NT2/D1 (cell line): ENCODE data around the gene SCTR.

Experiments used
- DNase-seq: peaks from one replicate; pipeline ENCODE4 v3.0.0-alpha.2; 2011; ENCODE audit warnings: low read depth, low spot score
- H3K27me3 ChIP-seq: 2 replicates; pipeline ENCODE4 v1.6.0; 2011; ENCODE audit warnings: mild to moderate bottlenecking; ENCODE audit not compliant: insufficient read length, insufficient read depth
- H3K36me3 ChIP-seq: 2 replicates; pipeline ENCODE4 v1.6.1; 2011; ENCODE audit warnings: mild to moderate bottlenecking, low read length, mixed read lengths; ENCODE audit not compliant: insufficient read depth, insufficient read length
- H3K4me1 ChIP-seq: 2 replicates; pipeline ENCODE4 v1.5.1; 2011; ENCODE audit not compliant: insufficient read depth, insufficient read length
- H3K4me3 ChIP-seq: 2 replicates; pipeline ENCODE4 v1.5.1; 2011; ENCODE audit warnings: low read depth; ENCODE audit not compliant: insufficient read length
- H3K9ac ChIP-seq: 2 replicates; pipeline ENCODE4 v1.6.0; 2011; ENCODE audit warnings: low read depth; ENCODE audit not compliant: insufficient read length
- H3K9me3 ChIP-seq: 2 replicates; pipeline ENCODE4 v1.5.1; 2011; ENCODE audit warnings: mild to moderate bottlenecking, low read length; ENCODE audit not compliant: insufficient read depth
- SUZ12 ChIP-seq: IDR thresholded peaks from 2 replicates; pipeline ENCODE4 v1.6.1; 2011; ENCODE audit not compliant: insufficient read length, insufficient read depth; ENCODE audit errors: extremely low read depth
- YY1 ChIP-seq: IDR thresholded peaks from 2 replicates; pipeline ENCODE4 v1.6.1; 2011; ENCODE audit not compliant: insufficient read length, insufficient read depth
- ZNF274 ChIP-seq: IDR thresholded peaks from 2 replicates; pipeline ENCODE4 v1.6.1; 2011; ENCODE audit warnings: mild to moderate bottlenecking, low read depth, low read length

Gene SCTR

GRCh38 chr2:119494163-119494790 is 30.0 kb downstream of the SCTR start:
- no peaks in the 10 kb centered on the region for H3K27me3 ChIP-seq
- peaks cover 4% of the 10 kb centered on the region; the same call in 1 of the 2 replicates for H3K9me3 ChIP-seq
- no peak overlapping the region for H3K4me3 ChIP-seq
- no peaks in the 10 kb centered on the region for H3K36me3 ChIP-seq
- TF ChIP-seq SUZ12, result no peak
- TF ChIP-seq YY1, result no peak
- no peak for TF ChIP-seq ZNF274
- peaks cover 17% of the 10 kb centered on the region for H3K4me1 ChIP-seq
- DNase-seq, result no peak
- no peak overlapping the region for H3K9ac ChIP-seq

GRCh38 chr2:119491776-119492525 is 32.3 kb downstream of the SCTR start:
- Histone ChIP-seq H3K9ac (no peak overlapping the region), H3K9me3 (no peaks in the 10 kb centered on the region), H3K4me1 (peaks cover 24% of the 10 kb centered on the region), H3K36me3 (no peaks in the 10 kb centered on the region), H3K27me3 (no peaks in the 10 kb centered on the region), H3K4me3 (no peak overlapping the region)
- DNase-seq, result peak; percentile 66
- no peak for TF ChIP-seq ZNF274
- no peak for TF ChIP-seq YY1
- no peak for TF ChIP-seq SUZ12

GRCh38 chr2:119490653-119491195 is 33.6 kb downstream of the SCTR start:
- Histone ChIP-seq H3K9me3 (no peaks in the 10 kb centered on the region), H3K36me3 (no peaks in the 10 kb centered on the region), H3K9ac (no peak overlapping the region), H3K4me1 (peaks cover 24% of the 10 kb centered on the region), H3K4me3 (no peak overlapping the region), H3K27me3 (no peaks in the 10 kb centered on the region)
- no peak for DNase-seq
- TF ChIP-seq SUZ12 (no peak), YY1 (no peak), ZNF274 (no peak)

GRCh38 chr2:119490106-119490505 is 34.2 kb downstream of the SCTR start:
- no peaks in the 10 kb centered on the region for H3K27me3 ChIP-seq
- H3K9me3 ChIP-seq, result no peaks in the 10 kb centered on the region
- no peak overlapping the region for H3K4me3 ChIP-seq
- H3K4me1 ChIP-seq, result peaks cover 26% of the 10 kb centered on the region
- no peak overlapping the region for H3K9ac ChIP-seq
- no peaks in the 10 kb centered on the region for H3K36me3 ChIP-seq
- no peak for DNase-seq
- TF ChIP-seq SUZ12, result no peak
- no peak for TF ChIP-seq ZNF274
- no peak for TF ChIP-seq YY1

GRCh38 chr2:119489232-119489952 is 34.9 kb downstream of the SCTR start:
- Histone ChIP-seq H3K4me1 (peaks cover 30% of the 10 kb centered on the region), H3K27me3 (no peaks in the 10 kb centered on the region)
- DNase-seq, result no peak

GRCh38 chr2:119488245-119489214 is 35.8 kb downstream of the SCTR start:
- no peak overlapping the region for H3K4me3 ChIP-seq
- H3K36me3 ChIP-seq, result no peaks in the 10 kb centered on the region
- TF ChIP-seq ZNF274 (no peak), SUZ12 (no peak), YY1 (no peak)
- H3K4me1 ChIP-seq, result peaks cover 26% of the 10 kb centered on the region
- no peak overlapping the region for H3K9ac ChIP-seq
- no peaks in the 10 kb centered on the region for H3K9me3 ChIP-seq
- no peak for DNase-seq
- no peaks in the 10 kb centered on the region for H3K27me3 ChIP-seq

More at GRCh38 chr2:119489232-119489952, 34.9 kb downstream of the SCTR start:
- Histone ChIP-seq H3K9me3 (no peaks in the 10 kb centered on the region), H3K9ac (no peak overlapping the region), H3K4me3 (no peak overlapping the region), H3K36me3 (no peaks in the 10 kb centered on the region)
- TF ChIP-seq ZNF274 (no peak), SUZ12 (no peak), YY1 (no peak)
